ENCODE results near the gene ACTR1A. TPM values are rescaled to one million over a fixed set of nuclear protein-coding genes. Genes with fewer than 3 reads are reported as not detected.

The ACTR1A gene
- total RNA-seq, 4 donors from 2014 or later = 38.7 to 106 (median 70.9) TPM

- TF ChIP-seq POLR2A (IDR thresholded peaks at IDR 0.05) = no peak
- TF ChIP-seq CTCF (IDR thresholded peaks at IDR 0.05) = no peak
- DNase-seq = no peak
- Histone ChIP-seq H3K4me3 (no peak overlapping the region), H3K27me3 (no peaks in the 10 kb centered on the region), H3K4me1 (no peaks in the 10 kb centered on the region), H3K9me3 (no peaks in the 10 kb centered on the region), H3K27ac (no peak overlapping the region), H3K36me3 (no peaks in the 10 kb centered on the region)
- intact Hi-C loops (cut with DNase I; ENCODE audit: low total_unique reads) = no loop called here
Measured at GRCh38 chr10:102545265-102545871, 42.9 kb upstream of the ACTR1A start.

- TF ChIP-seq POLR2A (IDR thresholded peaks at IDR 0.05) = no peak
- no peak for TF ChIP-seq CTCF (IDR thresholded peaks at IDR 0.05)
- no peak overlapping the region for H3K4me3 ChIP-seq
- H3K27me3 ChIP-seq = no peaks in the 10 kb centered on the region
- H3K27ac ChIP-seq = no peak overlapping the region
- H3K4me1 ChIP-seq = no peaks in the 10 kb centered on the region
- H3K9me3 ChIP-seq = no peaks in the 10 kb centered on the region
- intact Hi-C loops (cut with DNase I; ENCODE audit: low total_unique reads) = no loop called here
- H3K36me3 ChIP-seq = no peaks in the 10 kb centered on the region
- DNase-seq = no peak
Measured at GRCh38 chr10:102542800-102543418, 40.4 kb upstream of the ACTR1A start.

- H3K4me3 ChIP-seq = no peak overlapping the region
- intact Hi-C loops (cut with DNase I; ENCODE audit: low total_unique reads) = no loop called here
Measured at GRCh38 chr10:102540023-102540422, 37.5 kb upstream of the ACTR1A start.

GRCh38 chr10:102538811-102539210 is 36.3 kb upstream of the ACTR1A start:
- Histone ChIP-seq H3K4me3 (no peak overlapping the region), H3K27ac (no peak overlapping the region), H3K9me3 (no peaks in the 10 kb centered on the region), H3K36me3 (no peaks in the 10 kb centered on the region), H3K27me3 (no peaks in the 10 kb centered on the region), H3K4me1 (no peaks in the 10 kb centered on the region)
- DNase-seq = no peak
- intact Hi-C loops (cut with DNase I; ENCODE audit: low total_unique reads) = no loop called here
- no peak for TF ChIP-seq CTCF (IDR thresholded peaks at IDR 0.05)
- no peak for TF ChIP-seq POLR2A (IDR thresholded peaks at IDR 0.05)

More at GRCh38 chr10:102540023-102540422, 37.5 kb upstream of the ACTR1A start:
- H3K36me3 ChIP-seq = no peaks in the 10 kb centered on the region
- no peak for TF ChIP-seq POLR2A (IDR thresholded peaks at IDR 0.05)
- TF ChIP-seq CTCF (IDR thresholded peaks at IDR 0.05) = no peak
- no peaks in the 10 kb centered on the region for H3K27me3 ChIP-seq
- no peak overlapping the region for H3K27ac ChIP-seq
- H3K4me1 ChIP-seq = no peaks in the 10 kb centered on the region
- no peaks in the 10 kb centered on the region for H3K9me3 ChIP-seq
- DNase-seq = no peak

GRCh38 chr10:102537948-102538347 is 35.4 kb upstream of the ACTR1A start:
- no peaks in the 10 kb centered on the region for H3K4me1 ChIP-seq
- no peaks in the 10 kb centered on the region for H3K9me3 ChIP-seq
- intact Hi-C loops (cut with DNase I; ENCODE audit: low total_unique reads) = no loop called here
- no peaks in the 10 kb centered on the region for H3K36me3 ChIP-seq
- H3K27ac ChIP-seq = no peak overlapping the region
- no peak for DNase-seq
- no peak overlapping the region for H3K4me3 ChIP-seq
- H3K27me3 ChIP-seq = no peaks in the 10 kb centered on the region
- TF ChIP-seq POLR2A (IDR thresholded peaks at IDR 0.05) = no peak
- no peak for TF ChIP-seq CTCF (IDR thresholded peaks at IDR 0.05)
